Hippocampal formation (tissue), 2 donors: Measurements from ENCODE around the gene FER1L5.

Source experiments
- DNase-seq, 2 donors: peaks; one replicate each; lab custom pipeline; 2025; lab: John Stamatoyannopoulos, UW

Gene FER1L5

DNA sequence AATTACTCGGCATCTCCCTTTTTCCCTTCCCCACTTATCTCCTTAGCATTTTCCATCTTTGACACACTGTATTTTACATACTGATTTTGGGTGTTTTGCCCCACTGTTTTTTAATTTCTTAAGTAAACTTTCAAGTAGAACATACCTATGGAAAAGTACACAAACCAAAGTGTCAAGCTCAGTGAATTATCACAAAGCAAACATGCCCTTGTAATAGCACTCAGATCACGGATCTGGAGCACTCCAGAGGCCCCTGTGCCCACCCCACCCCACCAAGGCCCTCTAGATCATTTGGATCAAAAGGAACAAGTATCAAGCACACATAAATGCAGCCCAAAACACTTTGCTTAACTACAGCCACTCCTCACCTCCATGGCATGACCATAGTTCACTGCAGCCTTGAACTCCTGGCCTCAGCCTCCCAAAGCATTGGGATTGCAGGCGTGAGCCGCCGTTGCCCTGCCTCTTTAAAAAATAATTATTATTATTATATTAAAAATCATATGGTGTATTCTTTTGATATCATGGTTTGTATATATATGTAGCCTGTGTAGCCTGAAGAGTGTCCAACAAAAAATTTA, 38.1 kb downstream of the FER1L5 start:
- no peak for DNase-seq

DNA sequence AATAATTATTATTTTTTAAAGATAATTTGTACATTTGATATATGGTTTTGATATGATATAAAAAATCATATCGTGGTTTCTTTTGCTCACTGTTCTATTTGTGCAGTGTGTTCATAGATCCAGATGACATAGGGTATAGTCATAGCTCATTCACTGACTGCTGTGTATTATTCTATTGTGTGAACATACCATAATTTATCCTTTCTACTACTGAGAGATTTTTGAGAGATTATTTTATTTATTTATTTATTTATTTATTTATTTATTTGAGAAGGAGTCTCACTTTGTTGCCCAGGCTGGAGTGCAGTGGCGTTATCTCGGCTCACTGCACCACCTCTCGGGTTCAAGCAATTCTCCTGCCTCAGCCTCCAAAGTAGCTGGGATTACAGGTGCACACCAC, 39.0 kb downstream of the FER1L5 start:
- no peak for DNase-seq

DNA sequence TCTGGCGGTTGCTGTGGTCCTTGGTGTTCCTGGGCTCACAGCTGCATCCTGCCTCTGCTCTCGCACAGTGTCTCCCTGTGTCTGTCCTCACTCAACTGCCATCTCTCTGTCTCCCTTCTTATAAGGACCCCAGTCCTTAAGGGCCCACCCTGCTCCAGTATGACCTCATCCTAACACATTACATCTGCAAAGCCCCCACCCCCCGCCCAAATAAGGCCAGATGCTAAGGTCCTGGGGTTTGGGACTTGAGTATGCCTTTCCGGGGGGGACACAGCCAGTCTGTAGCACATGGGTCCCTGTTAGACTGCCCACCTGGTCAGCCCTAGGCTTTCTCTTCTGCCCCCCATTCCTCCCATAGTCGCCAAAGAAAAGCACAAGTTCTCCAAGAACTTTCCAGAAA, 40.7 kb downstream of the FER1L5 start:
- DNase-seq: no peak

DNA sequence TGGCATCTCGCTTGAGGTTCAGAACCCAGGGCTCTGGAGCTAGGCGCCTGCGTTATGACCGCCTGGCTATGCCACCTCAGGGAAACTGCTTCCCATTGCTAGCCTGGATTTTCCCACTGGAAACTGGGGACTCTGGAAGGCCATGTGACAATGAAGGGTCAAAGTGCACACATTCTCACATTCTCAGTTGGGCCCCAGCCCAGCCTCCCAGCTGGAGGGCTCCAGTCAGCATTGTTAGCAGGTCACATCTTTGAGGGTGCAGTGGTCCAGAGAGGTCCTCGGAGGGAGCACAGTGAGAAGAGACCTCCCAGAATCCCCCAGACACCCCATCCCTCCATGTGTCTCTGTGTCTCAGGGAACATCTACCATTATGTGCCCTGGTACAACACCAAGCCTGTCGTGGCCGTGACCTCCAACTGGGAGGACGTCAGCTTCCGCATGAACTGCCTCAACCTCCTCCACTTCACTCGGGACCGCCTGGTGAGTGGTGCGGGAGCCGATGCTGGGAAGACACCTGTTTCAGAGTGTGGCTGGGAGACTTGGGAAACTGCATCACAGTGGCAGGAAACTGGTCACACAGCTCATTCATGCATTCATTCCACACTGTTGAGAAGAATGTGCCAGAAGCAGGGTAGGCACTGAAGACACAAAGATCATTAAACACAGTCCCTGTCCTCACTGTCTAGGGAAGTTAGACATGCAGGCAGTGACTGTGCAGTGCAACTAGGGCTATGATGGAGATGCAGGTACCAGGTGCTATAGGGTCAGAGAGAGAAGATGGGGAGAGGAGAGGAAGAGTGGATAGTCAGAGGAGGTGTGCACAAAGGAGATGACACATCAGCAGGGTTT, 41.6 kb downstream of the FER1L5 start:
- DNase-seq: no peak

DNA sequence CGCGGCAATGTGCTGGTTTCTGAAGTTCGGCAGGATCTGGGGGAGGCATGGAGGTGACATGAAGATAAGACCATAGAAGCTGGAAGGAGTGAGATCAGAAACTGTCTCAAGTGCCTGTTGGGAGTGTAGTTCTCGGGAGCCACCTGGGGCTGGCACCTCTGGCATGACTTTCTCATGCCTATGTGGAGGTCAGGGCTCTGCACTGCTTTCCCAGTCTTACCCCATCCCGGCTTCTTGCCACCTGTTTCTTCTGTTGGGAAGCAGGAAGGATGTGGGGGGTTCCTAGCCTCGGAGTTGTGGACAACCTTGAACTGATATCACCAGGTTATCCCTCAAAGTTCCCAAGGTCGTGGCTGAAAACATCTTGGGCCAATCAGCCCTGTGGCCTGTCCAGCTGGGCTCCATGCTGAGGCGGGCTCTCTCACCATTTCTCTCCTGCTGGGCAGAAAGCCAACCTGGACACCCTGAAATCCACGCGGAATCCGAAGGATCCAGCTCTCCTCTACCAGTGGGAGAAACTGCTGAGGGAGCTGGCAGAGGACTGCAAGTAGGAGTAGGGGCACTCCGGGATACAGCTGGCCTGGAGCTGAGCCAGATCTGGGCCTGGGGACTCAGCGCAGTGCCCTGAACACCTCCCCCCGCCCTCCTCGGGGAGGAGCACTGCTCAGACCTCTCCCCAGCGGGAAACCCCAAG, 42.5 kb downstream of the FER1L5 start:
- DNase-seq: no peak

DNA sequence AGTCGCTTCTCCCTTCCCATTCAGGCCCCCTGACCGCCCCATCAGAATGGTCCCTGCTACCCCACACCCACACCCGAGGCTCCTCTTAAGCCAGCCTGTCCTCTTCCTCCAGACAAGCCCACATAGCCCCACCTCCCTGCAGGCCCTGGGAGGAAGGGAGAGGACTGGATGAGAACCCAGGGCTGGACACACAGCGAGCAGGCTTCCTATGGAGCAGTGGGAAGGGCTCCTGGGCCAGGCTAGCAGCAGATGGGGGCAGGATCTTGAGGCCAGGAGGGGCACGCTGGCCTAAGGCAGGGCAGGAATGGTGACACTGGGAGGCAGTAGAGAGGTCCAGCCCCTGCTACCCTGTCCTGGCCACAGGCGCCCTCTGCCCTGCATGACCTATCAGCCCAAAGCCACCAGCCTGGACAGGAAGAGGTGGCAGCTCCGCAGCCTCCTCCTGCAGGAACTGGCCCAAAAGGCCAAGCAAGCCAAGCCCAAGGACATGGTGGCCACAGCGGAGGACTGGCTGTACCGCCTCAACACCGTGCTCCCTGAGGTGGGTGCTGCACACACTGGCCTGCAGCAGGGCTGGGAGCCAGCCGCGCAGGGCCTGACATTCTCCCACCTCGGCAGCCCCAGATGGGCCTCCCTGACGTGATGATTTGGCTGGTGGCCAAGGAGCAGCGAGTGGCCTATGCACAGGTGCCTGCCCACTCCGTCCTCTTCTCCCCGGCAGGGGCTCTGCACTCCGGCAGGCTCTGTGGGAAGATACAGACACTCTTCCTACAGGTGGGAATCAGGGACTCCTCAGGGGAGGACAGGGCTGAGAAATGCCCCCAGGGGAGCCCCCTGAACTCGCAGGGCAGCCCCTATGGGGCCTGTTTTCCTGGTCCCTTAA, 43.3 kb downstream of the FER1L5 start:
- no peak for DNase-seq

DNA sequence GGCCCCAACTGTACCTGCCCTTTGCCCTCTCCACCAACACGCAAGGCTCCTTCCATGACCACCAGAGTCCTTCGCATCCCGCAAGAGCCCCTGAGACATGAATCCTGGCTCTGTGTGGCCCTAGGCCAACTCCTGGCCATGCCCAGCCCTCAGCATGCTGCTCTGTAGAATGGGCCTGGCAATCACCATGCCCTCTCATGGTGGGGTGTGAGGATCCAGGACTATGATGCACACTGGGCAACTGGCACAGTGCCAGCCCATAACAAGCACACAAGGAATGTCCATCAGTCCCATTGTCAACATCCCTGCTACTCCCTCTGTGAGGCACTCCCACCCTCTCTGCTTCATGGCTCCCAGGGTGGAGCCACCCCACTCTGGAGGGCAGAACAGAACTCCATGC, 44.7 kb downstream of the FER1L5 start:
- DNase-seq: no peak

DNA sequence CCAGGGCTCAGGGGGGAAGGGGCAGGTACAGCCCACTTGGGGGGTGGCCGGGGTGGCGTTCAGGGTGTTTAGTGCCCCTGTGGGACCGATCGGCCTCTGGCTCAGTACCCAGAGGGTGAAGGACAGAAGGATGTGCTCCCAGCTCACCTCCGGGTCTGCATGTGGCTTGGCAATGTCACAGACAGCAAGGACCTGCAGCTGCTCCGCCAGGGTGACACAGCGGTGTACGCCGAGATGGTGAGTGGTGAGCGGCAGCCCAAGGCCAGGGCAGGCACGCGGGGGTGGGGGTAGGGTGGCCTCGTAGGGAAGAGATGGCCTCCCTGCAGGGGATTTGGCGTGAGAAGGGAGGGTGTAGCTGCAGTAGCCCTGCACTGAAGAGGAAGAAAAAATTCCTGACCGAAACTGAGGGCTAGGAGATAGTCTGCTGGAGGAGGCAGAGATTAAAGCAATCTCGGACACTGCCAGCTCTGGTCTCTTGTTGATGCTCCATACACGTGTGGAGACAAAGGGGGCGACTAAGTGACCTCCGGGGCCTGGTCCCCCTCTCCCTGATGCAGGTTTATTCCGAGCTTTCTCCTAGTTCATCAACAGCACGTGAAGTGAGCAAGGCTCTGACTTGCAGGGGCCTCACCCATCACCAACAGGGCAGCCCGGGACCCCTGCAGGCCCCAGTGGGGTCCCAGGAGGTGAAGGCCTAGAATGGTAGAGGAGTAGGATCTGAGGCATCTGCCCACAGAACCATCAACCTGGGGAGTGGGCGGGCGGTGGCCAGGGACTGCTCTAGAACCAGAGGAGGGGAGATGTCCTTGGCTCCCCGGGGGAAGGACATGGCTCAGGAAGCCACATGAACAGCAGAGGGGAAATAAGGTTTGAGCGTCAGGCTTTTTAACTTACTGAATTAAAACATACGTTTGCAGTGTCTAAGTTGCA, 45.4 kb downstream of the FER1L5 start:
- DNase-seq: no peak

DNA sequence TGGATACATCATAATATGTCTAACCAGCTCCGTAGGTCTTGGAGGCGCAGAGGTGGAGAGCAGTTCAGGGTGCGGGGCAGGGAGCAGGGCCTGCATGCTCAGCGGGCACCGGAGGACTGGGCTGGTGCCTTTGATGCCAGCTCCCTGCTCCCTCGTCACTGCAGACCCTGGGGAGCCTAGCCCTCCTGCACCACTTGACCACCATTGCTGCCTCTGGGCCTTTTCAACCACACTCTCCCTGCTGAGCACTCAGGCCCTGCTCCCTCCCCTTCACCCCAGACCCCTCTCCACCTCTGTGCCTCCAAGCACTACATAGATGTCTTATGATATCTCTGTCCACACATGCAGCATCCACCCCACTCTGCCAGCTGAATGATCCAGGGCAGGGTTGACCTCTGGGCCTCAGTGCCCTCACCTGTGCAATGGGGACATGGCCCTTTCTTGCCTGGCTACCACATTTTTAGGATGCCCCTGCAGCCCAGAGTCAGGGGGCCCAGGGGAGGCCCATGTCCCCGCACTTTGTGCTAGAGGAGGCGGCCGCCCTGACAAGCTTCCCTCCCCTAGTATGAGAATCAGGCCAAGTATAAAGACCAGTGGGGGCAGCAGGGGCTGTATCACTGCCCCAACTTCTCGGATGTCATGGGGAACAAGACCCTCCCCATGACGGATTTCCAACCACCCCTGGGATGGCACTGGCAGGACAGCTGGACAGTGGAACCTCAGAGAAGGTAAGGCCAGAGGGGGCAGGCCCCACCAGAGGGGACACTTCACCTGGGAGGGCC, 46.3 kb downstream of the FER1L5 start:
- no peak for DNase-seq

DNA sequence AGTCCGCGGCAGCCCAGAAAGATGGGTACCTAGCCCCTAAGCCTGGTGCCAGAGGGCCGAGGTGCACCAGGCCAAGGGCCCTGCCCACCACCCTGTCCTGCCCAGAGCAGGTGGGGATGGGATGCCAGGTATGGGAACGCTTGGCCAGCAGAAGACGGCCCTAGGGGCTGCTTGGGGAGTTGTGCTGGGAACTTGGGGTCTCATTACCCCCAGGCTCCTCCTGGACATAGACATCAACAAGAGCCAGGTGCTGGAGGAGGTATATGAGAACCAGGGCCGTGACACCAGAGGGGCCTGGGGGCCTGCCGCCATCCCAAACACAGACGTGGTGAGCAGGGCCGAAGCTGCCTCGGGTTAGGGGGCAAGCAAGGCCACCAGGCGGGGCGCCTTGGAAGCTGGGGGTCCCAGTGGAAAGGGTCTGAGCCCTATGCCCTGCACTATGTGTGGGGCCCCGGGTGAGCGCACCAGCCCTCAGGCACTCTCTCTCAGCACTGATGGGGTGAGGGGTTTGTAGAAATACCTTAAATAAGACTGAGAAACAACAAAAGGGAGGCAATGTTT, 46.9 kb downstream of the FER1L5 start:
- DNase-seq: no peak

DNA sequence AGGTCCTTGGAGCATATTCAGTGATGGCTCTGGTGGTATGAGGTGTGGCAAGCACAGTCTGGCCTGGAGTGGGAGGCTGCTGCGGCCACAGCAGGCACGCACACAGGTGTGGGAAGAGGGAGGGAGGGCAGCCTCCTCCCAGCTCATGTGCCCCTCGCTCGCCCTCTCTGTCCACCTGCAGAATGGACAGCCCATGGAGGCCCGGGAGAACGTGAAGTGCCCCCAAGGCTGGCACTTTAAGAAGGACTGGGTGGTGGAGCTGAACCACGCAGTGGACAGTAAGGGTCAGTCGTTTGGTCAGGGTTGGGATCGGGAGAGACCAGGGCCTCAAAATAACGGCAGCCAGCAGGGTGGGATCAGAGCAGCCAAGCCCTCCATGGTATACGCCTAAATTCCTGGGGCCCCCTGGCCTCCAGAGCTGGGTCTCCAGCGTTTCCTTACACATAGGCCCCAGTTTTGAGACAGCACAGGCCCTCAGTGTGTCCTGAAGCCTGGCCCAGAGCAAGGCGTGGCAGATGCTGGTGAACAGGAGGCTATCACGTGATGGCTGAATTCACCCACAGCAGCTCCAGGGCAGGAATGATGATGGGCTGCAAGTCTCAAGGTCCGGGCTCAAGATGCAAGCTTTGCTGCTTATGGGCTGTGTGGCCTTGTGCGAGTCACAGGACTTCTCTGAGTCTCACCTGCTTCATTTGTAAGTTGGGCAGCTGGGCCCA, 47.9 kb downstream of the FER1L5 start:
- DNase-seq: no peak

DNA sequence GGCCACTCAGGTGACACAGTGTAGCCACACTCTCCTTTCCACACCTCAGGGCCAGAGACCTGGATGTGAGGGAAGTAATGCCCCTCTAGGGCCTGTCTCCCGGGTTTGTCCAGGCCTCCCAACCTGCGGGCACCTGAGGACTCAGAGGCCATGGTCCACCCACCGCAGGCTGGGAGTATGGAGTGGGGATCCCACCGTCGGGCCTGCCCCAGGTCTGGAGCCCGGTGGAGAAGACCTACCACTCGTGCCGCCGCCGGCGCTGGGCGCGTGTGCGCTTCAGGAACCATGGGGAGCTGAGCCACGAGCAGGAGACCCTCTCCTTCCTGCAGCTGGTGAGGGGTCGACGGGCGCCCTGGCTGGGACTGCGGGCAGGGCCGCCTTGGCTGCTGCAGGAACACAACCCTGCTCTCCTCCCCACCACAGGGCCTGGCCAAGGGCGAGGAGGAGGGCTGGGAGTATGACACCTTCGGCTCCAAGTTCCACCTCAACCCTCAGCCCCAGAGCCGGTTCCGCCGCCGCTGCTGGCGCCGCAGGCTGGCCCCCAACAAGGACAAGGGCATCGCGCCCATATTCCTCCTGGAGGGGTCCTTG, 48.6 kb downstream of the FER1L5 start:
- no peak for DNase-seq

DNA sequence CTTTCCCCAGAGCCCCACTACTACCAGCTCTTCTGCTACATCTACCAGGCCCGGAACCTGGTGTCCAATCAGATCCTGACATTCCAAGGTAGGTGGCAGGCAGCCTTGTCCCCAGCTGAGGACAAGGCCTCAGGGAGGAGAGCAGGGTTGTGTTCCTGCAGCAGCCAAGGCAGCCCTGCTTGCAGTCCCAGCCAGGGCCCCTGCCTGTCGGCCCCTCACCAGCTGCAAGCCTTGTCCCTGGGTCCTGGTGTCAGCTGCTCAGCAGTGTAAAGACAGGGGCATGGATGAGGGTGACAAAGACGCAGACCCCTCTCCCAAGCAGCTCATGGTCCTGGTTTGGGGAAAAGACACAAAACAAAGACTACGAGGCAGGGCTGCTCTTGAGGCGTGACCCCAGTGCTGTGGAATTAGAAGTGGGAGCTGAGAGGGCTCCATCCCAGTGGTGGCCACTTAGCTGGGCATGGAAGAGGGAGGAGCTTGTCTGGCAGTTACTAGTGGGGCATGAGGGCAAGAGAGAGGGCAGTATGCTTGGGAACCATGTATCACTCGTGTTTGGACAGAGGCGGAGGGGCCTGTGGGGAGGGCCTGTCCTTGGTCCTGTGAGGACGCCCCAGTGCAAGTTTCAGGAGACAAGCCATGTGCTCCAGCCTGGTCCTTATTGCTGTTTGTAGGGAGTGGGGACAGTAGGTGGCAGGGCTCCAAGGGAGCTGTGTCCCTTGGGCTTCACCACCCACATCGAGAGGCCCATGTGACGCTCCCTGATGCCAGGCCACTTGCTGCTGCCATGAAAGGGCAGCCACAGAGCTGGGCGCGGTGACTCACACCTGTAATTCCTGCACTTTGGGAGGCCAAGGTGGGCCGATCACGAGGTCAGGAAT, 49.8 kb downstream of the FER1L5 start:
- no peak for DNase-seq

DNA sequence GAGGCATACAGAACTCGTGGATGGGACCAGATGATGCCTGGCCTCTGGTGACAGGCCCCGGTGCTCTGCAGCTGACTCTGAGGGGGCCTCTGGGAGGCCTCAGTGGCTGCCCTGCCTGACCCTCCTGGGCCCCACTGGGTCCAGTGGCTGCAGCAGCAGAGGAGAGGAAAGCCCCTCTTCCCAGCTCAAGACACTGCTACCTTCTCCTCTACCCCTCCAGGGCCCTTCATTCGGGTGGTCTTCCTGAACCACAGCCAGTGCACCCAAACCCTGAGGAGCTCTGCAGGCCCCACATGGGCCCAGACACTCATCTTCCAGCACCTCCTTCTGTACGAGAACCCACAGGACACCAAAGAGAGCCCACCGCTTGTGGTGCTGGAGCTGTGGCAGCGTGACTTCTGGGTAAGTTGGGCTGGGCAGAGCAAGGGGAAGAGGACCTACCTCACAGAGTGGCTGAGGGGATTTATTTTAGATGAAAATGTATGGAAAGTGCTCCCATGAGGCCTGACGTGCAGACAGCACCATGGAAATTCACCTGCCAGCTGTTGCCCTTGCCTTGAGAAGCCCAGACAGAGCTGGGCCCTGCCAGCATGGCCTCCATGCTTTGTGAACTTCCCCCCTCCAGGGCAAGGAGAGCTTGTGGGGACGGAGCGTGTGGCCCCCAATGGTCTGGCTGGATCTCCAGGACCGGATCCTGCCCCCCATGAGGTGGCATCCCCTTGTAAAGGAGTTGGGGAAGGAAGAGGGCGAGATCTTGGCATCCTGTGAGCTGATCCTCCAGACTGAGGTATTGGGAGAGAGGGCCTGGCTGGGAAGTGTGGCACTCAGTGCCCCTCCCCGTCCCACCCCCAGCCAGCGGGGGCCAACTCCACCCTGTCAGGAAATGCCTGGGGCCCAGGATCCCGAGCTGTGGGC, 51.0 kb downstream of the FER1L5 start:
- no peak for DNase-seq

DNA sequence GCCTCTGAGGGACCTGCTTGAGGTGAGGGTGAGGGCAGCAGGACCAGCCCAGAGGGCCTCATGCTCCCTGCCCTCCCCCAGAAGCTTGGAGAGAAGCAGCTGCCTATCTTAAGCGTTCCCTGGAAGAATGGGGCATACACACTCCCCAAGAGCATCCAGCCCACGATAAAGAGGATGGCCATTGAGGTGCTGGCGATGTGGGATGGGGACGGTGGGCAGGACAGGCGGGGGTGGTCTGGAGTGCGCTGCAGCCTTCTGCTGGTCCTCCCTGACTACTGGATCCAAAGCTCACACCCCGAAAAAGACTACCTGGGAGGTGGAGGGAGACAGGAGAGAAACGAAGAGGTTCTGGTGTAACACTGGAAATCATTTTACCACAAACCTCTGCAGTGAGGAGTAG, 51.7 kb downstream of the FER1L5 start:
- DNase-seq: no peak

DNA sequence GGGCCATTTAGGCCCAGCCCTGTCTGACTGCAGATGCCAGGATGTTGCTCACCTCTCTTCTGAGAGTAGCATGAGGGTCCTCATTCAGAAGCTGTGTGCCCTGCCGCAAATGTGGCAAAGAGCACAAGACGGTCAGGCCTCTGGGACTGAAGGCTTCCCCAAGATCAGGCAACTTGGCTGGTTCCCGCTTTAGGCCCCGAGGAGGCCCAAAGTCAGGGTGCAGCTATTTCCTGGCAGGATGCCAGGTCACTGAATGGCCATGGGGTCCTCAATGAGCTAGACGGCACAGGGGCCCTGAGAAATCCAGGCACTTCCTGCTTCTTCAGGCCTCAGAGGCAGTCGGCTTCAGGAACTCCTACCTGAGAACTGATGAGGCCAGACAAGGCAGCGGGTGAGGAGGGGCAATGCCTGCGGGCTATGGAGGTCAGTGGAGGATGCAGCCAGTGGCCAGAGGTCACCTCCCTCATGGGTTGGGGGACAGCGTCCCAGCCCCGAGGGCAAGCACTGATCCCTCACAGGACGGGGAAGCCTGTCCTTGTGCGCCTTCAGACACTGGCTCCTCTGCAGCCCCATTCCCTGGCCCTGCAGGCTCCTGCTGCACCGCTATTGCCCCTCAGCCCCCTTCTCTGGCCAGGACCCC, 52.4 kb downstream of the FER1L5 start:
- no peak for DNase-seq
